ENCODE results near the gene LSS. TPM values are rescaled to one million over a fixed set of nuclear protein-coding genes. Genes with fewer than 3 reads are reported as not detected.
"Not testable (repeated sequence)": the region's sequence is repeated elsewhere in the genome, so short reads cannot be mapped to it uniquely, and the experiment has no call there.

LSS gene
- total RNA-seq, 3 donors from 2014 or later (not counting 1 experiment from before 2014, with no cell fraction given), result 59.9 to 82.2 (median 62.7) TPM

DNA sequence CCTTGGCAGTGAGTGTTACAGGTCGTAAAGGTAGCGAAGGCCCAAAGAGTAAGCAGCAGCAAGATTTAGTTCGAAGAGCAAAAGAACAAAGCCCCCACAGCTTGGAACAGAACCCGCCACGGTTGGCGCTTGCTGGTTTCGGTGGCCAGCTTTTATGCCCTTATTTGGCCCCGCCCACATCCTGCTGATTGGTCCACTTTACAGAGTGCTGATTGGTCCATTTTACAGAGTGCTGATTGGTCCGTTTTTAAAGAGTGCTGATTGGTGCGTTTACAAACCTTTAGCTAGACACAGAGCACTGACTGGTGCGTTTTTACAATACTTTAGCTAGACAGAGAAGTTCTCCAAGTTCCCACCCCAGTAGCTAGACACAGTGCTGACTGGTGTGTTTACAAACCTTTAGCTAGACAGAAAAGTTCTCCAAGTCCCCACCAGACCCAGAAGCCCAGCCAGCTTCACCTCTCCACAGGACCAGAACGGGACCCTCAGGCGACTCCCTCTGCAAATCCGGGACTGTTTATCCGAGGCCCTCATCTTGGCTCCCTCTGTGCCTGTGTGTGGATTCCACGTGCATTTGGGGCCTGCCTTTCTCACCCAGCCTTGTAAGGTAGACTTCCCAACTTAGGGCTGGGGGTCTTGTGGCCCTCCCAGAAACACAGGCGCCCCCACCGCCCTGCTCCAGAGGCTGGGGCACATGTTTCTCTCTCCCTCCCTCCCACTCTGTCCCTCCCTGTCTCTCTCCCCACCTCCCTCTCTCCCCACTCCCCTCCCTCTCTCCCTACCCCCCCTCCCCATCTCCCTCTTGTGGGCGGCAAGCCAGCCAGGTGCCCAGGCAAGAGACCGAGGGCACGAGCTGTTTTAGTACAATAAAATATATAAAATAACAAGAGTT, 85.7 kb downstream of the LSS start:
- Mint-ChIP-seq H3K4me1 (peaks cover 8 to 12% of the 10 kb centered on the region in 2 donors), H3K9me3 (no peaks in the 10 kb centered on the region), H3K36me3 (no peaks in the 10 kb centered on the region), H3K27me3 (ENCODE audit: low read depth in 2 of 2) (peaks cover 0 to 4% of the 10 kb centered on the region in 2 donors), H3K27ac (peak overlapping the region in 1 of 2 donors; percentile 85), H3K4me3 (no peak overlapping the region)
- H3K36me3 ChIP-seq (ENCODE audit: control insufficient read depth, insufficient read depth, low read length), result no peaks in the 10 kb centered on the region
- peaks cover 4% of the 10 kb centered on the region for H3K4me1 ChIP-seq (ENCODE audit: control insufficient read depth, insufficient read depth, low read length)
- DNase-seq, result peak in 1 of 2 donors; percentile 36
- no peak overlapping the region for H3K27ac ChIP-seq (ENCODE audit: low read length)
- WGBS (ENCODE audit: insufficient coverage), result 96% methylated on average over 18 of the region's 21 CpGs
- ATAC-seq, result no peak
- intact Hi-C loops (cut with micrococcal nuclease), result loop anchor here (5.0 kb wide), 1 partner anchor 39 kb away; the partner anchor contains the start of gene SPATC1L
- no peaks in the 10 kb centered on the region for H3K9me3 ChIP-seq (ENCODE audit: control insufficient read depth, insufficient read depth, low read length)
- H3K4me3 ChIP-seq (ENCODE audit: low read length), result no peak overlapping the region
- TF ChIP-seq, protein P1, sequence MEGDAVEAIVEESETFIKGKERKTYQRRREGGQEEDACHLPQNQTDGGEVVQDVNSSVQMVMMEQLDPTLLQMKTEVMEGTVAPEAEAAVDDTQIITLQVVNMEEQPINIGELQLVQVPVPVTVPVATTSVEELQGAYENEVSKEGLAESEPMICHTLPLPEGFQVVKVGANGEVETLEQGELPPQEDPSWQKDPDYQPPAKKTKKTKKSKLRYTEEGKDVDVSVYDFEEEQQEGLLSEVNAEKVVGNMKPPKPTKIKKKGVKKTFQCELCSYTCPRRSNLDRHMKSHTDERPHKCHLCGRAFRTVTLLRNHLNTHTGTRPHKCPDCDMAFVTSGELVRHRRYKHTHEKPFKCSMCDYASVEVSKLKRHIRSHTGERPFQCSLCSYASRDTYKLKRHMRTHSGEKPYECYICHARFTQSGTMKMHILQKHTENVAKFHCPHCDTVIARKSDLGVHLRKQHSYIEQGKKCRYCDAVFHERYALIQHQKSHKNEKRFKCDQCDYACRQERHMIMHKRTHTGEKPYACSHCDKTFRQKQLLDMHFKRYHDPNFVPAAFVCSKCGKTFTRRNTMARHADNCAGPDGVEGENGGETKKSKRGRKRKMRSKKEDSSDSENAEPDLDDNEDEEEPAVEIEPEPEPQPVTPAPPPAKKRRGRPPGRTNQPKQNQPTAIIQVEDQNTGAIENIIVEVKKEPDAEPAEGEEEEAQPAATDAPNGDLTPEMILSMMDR (IDR thresholded peaks at IDR 0.05), result no peak
- H3K27me3 ChIP-seq (ENCODE audit: control insufficient read depth, insufficient read depth, low read length), result no peaks in the 10 kb centered on the region

DNA sequence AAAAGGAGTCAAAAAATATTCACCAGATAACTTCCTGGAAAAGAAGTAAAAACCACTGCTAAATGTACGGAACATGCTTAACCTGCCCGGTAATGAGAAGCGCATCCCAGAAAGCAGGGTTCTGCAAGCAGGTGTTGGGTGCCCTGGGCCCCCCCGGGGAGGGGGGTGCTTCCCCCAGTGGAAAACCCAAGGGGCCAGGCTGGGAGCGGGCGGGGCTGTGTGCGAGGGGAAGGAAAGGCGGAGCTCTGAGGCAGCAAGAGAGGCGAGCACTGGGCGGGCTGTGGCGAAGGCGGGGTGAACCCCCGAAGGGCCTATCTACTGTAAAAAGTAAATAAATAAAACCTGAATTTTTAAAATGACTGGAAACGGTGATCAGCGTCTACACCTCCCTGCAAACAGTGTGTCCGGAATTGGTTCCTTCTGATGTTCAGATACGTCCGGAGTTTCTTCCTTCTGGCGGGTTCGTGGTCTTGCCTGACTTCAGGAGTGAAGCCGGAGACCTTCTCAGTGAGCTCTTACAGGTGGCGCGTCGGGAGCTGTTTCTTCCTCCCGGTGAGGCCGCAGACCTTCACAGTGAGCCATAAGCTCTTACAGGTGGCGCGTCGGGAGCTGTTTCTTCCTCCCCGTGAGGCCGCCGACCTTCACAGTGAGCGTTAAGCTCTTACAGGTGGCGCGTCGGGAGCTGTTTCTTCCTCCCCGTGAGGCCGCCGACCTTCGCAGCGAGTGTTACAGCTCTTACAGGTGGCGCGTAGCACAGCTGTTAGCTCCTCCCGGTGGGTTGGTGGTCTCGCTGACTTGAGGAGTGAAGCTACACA, 86.6 kb downstream of the LSS start:
- intact Hi-C loops (cut with micrococcal nuclease), result loop anchor here (5.0 kb wide), 1 partner anchor 40 kb away; the partner anchor contains the start of gene SPATC1L
- Histone ChIP-seq H3K9me3 (ENCODE audit: control insufficient read depth, insufficient read depth, low read length) (no peaks in the 10 kb centered on the region), H3K36me3 (ENCODE audit: control insufficient read depth, insufficient read depth, low read length) (no peaks in the 10 kb centered on the region), H3K27ac (ENCODE audit: low read length) (no peak overlapping the region), H3K4me3 (ENCODE audit: low read length) (no peak overlapping the region), H3K27me3 (ENCODE audit: control insufficient read depth, insufficient read depth, low read length) (no peaks in the 10 kb centered on the region), H3K4me1 (ENCODE audit: control insufficient read depth, insufficient read depth, low read length) (peaks cover 4% of the 10 kb centered on the region)
- TF ChIP-seq, protein P1 (IDR thresholded peaks at IDR 0.05), result no peak
- H3K9me3 Mint-ChIP-seq, result no peaks in the 10 kb centered on the region
- H3K27me3 Mint-ChIP-seq (ENCODE audit: low read depth in 2 of 2), result peaks cover 0 to 4% of the 10 kb centered on the region in 2 donors
- no peaks in the 10 kb centered on the region for H3K36me3 Mint-ChIP-seq
- ATAC-seq, result no peak
- DNase-seq, result no peak
- peaks cover 8 to 12% of the 10 kb centered on the region in 2 donors for H3K4me1 Mint-ChIP-seq
- WGBS (ENCODE audit: insufficient coverage), result 96% methylated on average over 45 of the region's 45 CpGs
- H3K4me3 Mint-ChIP-seq, result peak overlapping the region; percentile 54
- no peak overlapping the region for H3K27ac Mint-ChIP-seq

DNA sequence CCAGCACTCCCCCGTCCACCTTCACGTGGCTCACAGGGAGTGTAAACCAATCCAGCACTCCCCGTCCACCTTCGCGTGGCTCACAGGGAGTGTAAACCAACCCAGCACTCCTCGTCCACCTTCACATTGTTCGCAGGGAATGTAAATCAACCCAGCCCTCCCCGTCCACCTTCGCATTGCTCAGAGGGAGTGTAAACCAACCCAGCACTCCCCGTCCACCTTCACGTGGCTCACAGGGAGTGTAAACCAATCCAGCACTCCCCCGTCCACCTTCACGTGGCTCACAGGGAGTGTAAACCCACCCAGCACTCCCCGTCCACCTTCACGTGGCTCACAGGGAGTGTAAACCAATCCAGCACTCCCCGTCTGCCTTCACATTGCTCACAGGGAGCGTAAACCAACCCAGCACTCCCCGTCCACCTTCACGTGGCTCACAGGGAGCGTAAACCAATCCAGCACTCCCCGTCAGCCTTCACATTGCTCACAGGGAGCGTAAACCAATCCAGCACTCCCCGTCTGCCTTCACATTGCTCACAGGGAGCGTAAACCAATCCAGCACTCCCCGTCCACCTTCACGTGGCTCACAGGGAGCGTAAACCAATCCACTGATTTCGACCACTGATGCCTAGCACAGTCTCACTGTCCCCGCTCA, 88.1 kb downstream of the LSS start:
- H3K4me1 ChIP-seq (ENCODE audit: control insufficient read depth, insufficient read depth, low read length); ATAC-seq; H3K27ac Mint-ChIP-seq; H3K9me3 Mint-ChIP-seq; DNase-seq; H3K4me3 ChIP-seq (ENCODE audit: low read length); H3K27me3 Mint-ChIP-seq (ENCODE audit: low read depth in 2 of 2); H3K9me3 ChIP-seq (ENCODE audit: control insufficient read depth, insufficient read depth, low read length); H3K36me3 Mint-ChIP-seq; H3K36me3 ChIP-seq (ENCODE audit: control insufficient read depth, insufficient read depth, low read length); H3K27ac ChIP-seq (ENCODE audit: low read length); H3K27me3 ChIP-seq (ENCODE audit: control insufficient read depth, insufficient read depth, low read length); H3K4me3 Mint-ChIP-seq: not testable (repeated sequence)
- intact Hi-C loops (cut with micrococcal nuclease), result loop anchor here (5.0 kb wide), 1 partner anchor 42 kb away; the partner anchor contains the start of gene SPATC1L
- peaks cover 8 to 12% of the 10 kb centered on the region in 2 donors for H3K4me1 Mint-ChIP-seq
- 64% methylated on average over 29 of the region's 29 CpGs for WGBS (ENCODE audit: insufficient coverage)

All from natural killer cell (primary cell).